ENCODE results near the gene ZNF750. TPM values are rescaled to one million over a fixed set of nuclear protein-coding genes. Genes with fewer than 3 reads are reported as not detected.

The ZNF750 gene
- total and polyA plus RNA-seq, 2 experiments from 2014 or later: 0.13 to 0.17 TPM

DNA sequence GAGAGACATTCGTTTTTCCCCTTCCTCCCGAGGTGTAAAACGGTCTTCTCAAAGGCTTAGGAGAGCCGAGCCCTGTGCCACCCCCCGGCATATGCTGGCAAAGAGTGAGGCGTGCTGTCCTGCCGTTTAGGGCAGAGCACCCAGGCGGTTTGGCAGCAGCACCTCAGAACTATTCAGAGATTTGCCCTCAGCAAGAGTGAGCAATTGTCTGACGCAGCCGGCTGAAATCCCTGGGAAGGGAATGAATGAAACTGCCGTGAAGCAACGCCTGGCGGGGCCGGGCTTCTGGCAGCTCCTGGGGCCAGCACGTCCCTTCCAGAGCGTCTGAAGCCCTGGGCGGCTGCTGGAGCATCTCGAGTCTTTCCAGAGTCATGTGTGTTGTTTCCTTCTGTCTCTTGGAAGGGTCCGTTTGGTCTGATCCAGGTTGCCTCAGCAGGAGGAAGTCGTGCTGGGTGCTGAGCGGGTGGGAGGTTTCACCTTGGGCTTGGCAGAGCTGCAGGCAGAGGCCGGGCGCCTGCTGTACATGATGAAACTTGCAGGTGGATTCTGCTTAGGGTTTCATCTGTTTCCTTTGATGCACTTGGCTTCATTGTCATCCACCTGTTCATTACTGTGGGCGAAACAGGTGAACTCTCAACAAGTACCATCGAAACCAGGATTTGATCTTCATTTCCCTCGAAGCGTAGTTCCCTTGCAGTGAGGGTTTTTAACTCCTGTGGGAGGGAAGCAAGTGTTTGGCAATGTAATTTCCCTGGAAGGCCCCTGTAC is 52.6 kb downstream of the ZNF750 start:
- peaks cover 18% of the 10 kb centered on the region for H3K27me3 Mint-ChIP-seq (ENCODE audit: insufficient read depth, low read depth, poor library complexity)
- DNase-seq (ENCODE audit: low spot score) (no peak), ATAC-seq (no peak)
- H3F3A ChIP-seq (replicated peaks; ENCODE audit: low read depth): no peaks in the 10 kb centered on the region
- no peak overlapping the region for H3K4me3 ChIP-seq
- no peaks in the 10 kb centered on the region for H3K27me3 ChIP-seq (ENCODE audit: insufficient read depth)
- peaks cover 4% of the 10 kb centered on the region; the same call in 2 of the 3 replicates for H3K9me3 Mint-ChIP-seq
- no peaks in the 10 kb centered on the region for H3K4me1 ChIP-seq (ENCODE audit: insufficient read depth)
- H3K4me2 ChIP-seq: no peak overlapping the region
- no peak overlapping the region for H3K4me3 Mint-ChIP-seq
- no peak overlapping the region for H3K27ac ChIP-seq (ENCODE audit: low read depth)
- no peaks in the 10 kb centered on the region for H3K9me2 ChIP-seq (ENCODE audit: insufficient read depth)
- H3K4me1 Mint-ChIP-seq: peaks cover 5% of the 10 kb centered on the region
- H3K27ac Mint-ChIP-seq: no peak overlapping the region
- peaks cover 60% of the 10 kb centered on the region for H3K79me2 ChIP-seq (replicated peaks; ENCODE audit: insufficient read depth)
- peaks cover 6% of the 10 kb centered on the region; the same call in 1 of the 2 replicates for H3K36me3 ChIP-seq (ENCODE audit: insufficient read depth)
- TF ChIP-seq CREB1 (CRISPR knock-in tag; IDR thresholded peaks at IDR 0.05; ENCODE audit: low read depth): no peak
- TF ChIP-seq, protein P1, sequence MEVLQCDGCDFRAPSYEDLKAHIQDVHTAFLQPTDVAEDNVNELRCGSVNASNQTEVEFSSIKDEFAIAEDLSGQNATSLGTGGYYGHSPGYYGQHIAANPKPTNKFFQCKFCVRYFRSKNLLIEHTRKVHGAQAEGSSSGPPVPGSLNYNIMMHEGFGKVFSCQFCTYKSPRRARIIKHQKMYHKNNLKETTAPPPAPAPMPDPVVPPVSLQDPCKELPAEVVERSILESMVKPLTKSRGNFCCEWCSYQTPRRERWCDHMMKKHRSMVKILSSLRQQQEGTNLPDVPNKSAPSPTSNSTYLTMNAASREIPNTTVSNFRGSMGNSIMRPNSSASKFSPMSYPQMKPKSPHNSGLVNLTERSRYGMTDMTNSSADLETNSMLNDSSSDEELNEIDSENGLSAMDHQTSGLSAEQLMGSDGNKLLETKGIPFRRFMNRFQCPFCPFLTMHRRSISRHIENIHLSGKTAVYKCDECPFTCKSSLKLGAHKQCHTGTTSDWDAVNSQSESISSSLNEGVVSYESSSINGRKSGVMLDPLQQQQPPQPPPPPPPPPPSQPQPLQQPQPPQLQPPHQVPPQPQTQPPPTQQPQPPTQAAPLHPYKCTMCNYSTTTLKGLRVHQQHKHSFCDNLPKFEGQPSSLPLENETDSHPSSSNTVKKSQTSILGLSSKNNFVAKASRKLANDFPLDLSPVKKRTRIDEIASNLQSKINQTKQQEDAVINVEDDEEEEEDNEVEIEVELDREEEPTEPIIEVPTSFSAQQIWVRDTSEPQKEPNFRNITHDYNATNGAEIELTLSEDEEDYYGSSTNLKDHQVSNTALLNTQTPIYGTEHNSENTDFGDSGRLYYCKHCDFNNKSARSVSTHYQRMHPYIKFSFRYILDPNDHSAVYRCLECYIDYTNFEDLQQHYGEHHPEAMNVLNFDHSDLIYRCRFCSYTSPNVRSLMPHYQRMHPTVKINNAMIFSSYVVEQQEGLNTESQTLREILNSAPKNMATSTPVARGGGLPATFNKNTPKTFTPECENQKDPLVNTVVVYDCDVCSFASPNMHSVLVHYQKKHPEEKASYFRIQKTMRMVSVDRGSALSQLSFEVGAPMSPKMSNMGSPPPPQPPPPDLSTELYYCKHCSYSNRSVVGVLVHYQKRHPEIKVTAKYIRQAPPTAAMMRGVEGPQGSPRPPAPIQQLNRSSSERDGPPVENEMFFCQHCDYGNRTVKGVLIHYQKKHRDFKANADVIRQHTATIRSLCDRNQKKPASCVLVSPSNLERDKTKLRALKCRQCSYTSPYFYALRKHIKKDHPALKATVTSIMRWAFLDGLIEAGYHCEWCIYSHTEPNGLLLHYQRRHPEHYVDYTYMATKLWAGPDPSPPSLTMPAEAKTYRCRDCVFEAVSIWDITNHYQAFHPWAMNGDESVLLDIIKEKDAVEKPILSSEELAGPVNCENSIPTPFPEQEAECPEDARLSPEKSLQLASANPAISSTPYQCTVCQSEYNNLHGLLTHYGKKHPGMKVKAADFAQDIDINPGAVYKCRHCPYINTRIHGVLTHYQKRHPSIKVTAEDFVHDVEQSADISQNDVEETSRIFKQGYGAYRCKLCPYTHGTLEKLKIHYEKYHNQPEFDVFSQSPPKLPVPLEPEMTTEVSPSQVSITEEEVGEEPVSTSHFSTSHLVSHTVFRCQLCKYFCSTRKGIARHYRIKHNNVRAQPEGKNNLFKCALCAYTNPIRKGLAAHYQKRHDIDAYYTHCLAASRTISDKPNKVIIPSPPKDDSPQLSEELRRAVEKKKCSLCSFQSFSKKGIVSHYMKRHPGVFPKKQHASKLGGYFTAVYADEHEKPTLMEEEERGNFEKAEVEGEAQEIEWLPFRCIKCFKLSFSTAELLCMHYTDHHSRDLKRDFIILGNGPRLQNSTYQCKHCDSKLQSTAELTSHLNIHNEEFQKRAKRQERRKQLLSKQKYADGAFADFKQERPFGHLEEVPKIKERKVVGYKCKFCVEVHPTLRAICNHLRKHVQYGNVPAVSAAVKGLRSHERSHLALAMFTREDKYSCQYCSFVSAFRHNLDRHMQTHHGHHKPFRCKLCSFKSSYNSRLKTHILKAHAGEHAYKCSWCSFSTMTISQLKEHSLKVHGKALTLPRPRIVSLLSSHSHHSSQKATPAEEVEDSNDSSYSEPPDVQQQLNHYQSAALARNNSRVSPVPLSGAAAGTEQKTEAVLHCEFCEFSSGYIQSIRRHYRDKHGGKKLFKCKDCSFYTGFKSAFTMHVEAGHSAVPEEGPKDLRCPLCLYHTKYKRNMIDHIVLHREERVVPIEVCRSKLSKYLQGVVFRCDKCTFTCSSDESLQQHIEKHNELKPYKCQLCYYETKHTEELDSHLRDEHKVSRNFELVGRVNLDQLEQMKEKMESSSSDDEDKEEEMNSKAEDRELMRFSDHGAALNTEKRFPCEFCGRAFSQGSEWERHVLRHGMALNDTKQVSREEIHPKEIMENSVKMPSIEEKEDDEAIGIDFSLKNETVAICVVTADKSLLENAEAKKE (CRISPR knock-in tag; IDR thresholded peaks at IDR 0.05): no peak
- TF ChIP-seq POLR2AphosphoS5 (IDR thresholded peaks at IDR 0.05; ENCODE audit: low read depth): no peak
- no peak for TF ChIP-seq EZH2 (IDR thresholded peaks at IDR 0.05; ENCODE audit: low read depth, unreplicated experiment)
- no peak for TF ChIP-seq JUNB (IDR thresholded peaks at IDR 0.05; ENCODE audit: unreplicated experiment)
- no peak for TF ChIP-seq NANOG (IDR thresholded peaks at IDR 0.05; ENCODE audit: borderline replicate concordance)
- TF ChIP-seq, protein P2, sequence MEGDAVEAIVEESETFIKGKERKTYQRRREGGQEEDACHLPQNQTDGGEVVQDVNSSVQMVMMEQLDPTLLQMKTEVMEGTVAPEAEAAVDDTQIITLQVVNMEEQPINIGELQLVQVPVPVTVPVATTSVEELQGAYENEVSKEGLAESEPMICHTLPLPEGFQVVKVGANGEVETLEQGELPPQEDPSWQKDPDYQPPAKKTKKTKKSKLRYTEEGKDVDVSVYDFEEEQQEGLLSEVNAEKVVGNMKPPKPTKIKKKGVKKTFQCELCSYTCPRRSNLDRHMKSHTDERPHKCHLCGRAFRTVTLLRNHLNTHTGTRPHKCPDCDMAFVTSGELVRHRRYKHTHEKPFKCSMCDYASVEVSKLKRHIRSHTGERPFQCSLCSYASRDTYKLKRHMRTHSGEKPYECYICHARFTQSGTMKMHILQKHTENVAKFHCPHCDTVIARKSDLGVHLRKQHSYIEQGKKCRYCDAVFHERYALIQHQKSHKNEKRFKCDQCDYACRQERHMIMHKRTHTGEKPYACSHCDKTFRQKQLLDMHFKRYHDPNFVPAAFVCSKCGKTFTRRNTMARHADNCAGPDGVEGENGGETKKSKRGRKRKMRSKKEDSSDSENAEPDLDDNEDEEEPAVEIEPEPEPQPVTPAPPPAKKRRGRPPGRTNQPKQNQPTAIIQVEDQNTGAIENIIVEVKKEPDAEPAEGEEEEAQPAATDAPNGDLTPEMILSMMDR (conservative IDR thresholded peaks at IDR 0.05; ENCODE audit: low read depth in 2 of 2): no peak
- no peak for TF ChIP-seq STAT1 (IDR thresholded peaks at IDR 0.05; ENCODE audit: unreplicated experiment)
- TF ChIP-seq ZNF114 (CRISPR knock-in tag; IDR thresholded peaks at IDR 0.05): no peak
- no peak for TF ChIP-seq EZH2phosphoT487 (IDR thresholded peaks at IDR 0.05; ENCODE audit: unreplicated experiment)
- no peak for TF ChIP-seq ZNF331 (CRISPR knock-in tag; IDR thresholded peaks at IDR 0.05; ENCODE audit: low read depth)
- TF ChIP-seq, protein P3, sequence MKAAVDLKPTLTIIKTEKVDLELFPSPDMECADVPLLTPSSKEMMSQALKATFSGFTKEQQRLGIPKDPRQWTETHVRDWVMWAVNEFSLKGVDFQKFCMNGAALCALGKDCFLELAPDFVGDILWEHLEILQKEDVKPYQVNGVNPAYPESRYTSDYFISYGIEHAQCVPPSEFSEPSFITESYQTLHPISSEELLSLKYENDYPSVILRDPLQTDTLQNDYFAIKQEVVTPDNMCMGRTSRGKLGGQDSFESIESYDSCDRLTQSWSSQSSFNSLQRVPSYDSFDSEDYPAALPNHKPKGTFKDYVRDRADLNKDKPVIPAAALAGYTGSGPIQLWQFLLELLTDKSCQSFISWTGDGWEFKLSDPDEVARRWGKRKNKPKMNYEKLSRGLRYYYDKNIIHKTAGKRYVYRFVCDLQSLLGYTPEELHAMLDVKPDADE (IDR thresholded peaks at IDR 0.05): no peak
- TF ChIP-seq, protein P4, sequence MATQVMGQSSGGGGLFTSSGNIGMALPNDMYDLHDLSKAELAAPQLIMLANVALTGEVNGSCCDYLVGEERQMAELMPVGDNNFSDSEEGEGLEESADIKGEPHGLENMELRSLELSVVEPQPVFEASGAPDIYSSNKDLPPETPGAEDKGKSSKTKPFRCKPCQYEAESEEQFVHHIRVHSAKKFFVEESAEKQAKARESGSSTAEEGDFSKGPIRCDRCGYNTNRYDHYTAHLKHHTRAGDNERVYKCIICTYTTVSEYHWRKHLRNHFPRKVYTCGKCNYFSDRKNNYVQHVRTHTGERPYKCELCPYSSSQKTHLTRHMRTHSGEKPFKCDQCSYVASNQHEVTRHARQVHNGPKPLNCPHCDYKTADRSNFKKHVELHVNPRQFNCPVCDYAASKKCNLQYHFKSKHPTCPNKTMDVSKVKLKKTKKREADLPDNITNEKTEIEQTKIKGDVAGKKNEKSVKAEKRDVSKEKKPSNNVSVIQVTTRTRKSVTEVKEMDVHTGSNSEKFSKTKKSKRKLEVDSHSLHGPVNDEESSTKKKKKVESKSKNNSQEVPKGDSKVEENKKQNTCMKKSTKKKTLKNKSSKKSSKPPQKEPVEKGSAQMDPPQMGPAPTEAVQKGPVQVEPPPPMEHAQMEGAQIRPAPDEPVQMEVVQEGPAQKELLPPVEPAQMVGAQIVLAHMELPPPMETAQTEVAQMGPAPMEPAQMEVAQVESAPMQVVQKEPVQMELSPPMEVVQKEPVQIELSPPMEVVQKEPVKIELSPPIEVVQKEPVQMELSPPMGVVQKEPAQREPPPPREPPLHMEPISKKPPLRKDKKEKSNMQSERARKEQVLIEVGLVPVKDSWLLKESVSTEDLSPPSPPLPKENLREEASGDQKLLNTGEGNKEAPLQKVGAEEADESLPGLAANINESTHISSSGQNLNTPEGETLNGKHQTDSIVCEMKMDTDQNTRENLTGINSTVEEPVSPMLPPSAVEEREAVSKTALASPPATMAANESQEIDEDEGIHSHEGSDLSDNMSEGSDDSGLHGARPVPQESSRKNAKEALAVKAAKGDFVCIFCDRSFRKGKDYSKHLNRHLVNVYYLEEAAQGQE (IDR thresholded peaks at IDR 0.05; ENCODE audit: unreplicated experiment): no peak
- peaks cover 48% of the 10 kb centered on the region for H3K36me3 Mint-ChIP-seq (ENCODE audit: low read depth)
- H4K20me1 ChIP-seq (replicated peaks; ENCODE audit: insufficient read depth): peaks cover 9% of the 10 kb centered on the region
- H2AFZ ChIP-seq: no peak overlapping the region

All from GM23338 (cell line).